ENCODE measurements around the gene EYA3. TPM values are rescaled to one million over a fixed set of nuclear protein-coding genes. Genes with fewer than 3 reads are reported as not detected.

Gene EYA3
- total RNA-seq, 1 donor from 2014 or later: 25.3 TPM

- Mint-ChIP-seq H3K4me1 (ENCODE audit: low read depth, unreplicated experiment) (no peaks in the 10 kb centered on the region), H3K27ac (ENCODE audit: unreplicated experiment) (no peak overlapping the region), H3K9me3 (ENCODE audit: unreplicated experiment) (no peaks in the 10 kb centered on the region), H3K27me3 (ENCODE audit: unreplicated experiment) (no peaks in the 10 kb centered on the region), H3K36me3 (ENCODE audit: unreplicated experiment) (no peaks in the 10 kb centered on the region), H3K4me3 (ENCODE audit: unreplicated experiment) (no peak overlapping the region)
- no peak for TF ChIP-seq CTCF (IDR thresholded peaks at IDR 0.05; ENCODE audit: partially characterized antibody, unreplicated experiment)
- no peak for DNase-seq
Observed at GRCh38 chr1:28073867-28074266, 14.5 kb downstream of the EYA3 start.

- Mint-ChIP-seq H3K4me1 (ENCODE audit: low read depth, unreplicated experiment) (no peaks in the 10 kb centered on the region), H3K27ac (ENCODE audit: unreplicated experiment) (no peak overlapping the region), H3K9me3 (ENCODE audit: unreplicated experiment) (no peaks in the 10 kb centered on the region), H3K27me3 (ENCODE audit: unreplicated experiment) (no peaks in the 10 kb centered on the region), H3K36me3 (ENCODE audit: unreplicated experiment) (no peaks in the 10 kb centered on the region), H3K4me3 (ENCODE audit: unreplicated experiment) (no peak overlapping the region)
- DNase-seq: no peak
- no peak for TF ChIP-seq CTCF (IDR thresholded peaks at IDR 0.05; ENCODE audit: partially characterized antibody, unreplicated experiment)
Observed at GRCh38 chr1:28071813-28072212, 16.6 kb downstream of the EYA3 start.

GRCh38 chr1:28070725-28071593, 17.5 kb downstream of the EYA3 start:
- DNase-seq: no peak
- Mint-ChIP-seq H3K27me3 (ENCODE audit: unreplicated experiment) (no peaks in the 10 kb centered on the region), H3K4me3 (ENCODE audit: unreplicated experiment) (no peak overlapping the region), H3K27ac (ENCODE audit: unreplicated experiment) (no peak overlapping the region), H3K4me1 (ENCODE audit: low read depth, unreplicated experiment) (no peaks in the 10 kb centered on the region), H3K36me3 (ENCODE audit: unreplicated experiment) (no peaks in the 10 kb centered on the region), H3K9me3 (ENCODE audit: unreplicated experiment) (no peaks in the 10 kb centered on the region)
- TF ChIP-seq CTCF (IDR thresholded peaks at IDR 0.05; ENCODE audit: partially characterized antibody, unreplicated experiment): no peak

GRCh38 chr1:28067523-28068090, 20.8 kb downstream of the EYA3 start:
- H3K27me3 Mint-ChIP-seq (ENCODE audit: unreplicated experiment): no peaks in the 10 kb centered on the region

More at GRCh38 chr1:28067523-28068090, 20.8 kb downstream of the EYA3 start:
- no peak for DNase-seq
- Mint-ChIP-seq H3K36me3 (ENCODE audit: unreplicated experiment) (no peaks in the 10 kb centered on the region), H3K4me1 (ENCODE audit: low read depth, unreplicated experiment) (no peaks in the 10 kb centered on the region), H3K27ac (ENCODE audit: unreplicated experiment) (no peak overlapping the region), H3K9me3 (ENCODE audit: unreplicated experiment) (no peaks in the 10 kb centered on the region), H3K4me3 (ENCODE audit: unreplicated experiment) (no peak overlapping the region)
- TF ChIP-seq CTCF (IDR thresholded peaks at IDR 0.05; ENCODE audit: partially characterized antibody, unreplicated experiment): no peak

Data from glutamatergic neuron (in vitro differentiated cells).